ENCODE measurements around the gene STAB1.

- TF ChIP-seq CTCF (conservative IDR thresholded peaks at IDR 0.05 in 1 of 2, IDR thresholded peaks at IDR 0.05 in 1 of 2; ENCODE audit: low read depth in 1 of 2, low read length in 2 of 2) (no peak), EZH2 (IDR thresholded peaks at IDR 0.05; ENCODE audit: low read length, missing control alignments) (no peak)
Measured at GRCh38 chr3:52532517-52532837, 37.3 kb downstream of the STAB1 start.
